HG03442 (cell line): ENCODE data around the gene THSD7A.
"Not testable (repeated sequence)": the region's sequence is repeated elsewhere in the genome, so short reads cannot be mapped to it uniquely, and the experiment has no call there.

Source experiments
- ATAC-seq: cut with Tn5 transposase; IDR thresholded peaks from one replicate; pipeline ENCODE4 v1.9.1; 2021; ENCODE audit warnings: mild to moderate bottlenecking, moderate library complexity; ENCODE audit not compliant: unreplicated experiment

The THSD7A gene

DNA sequence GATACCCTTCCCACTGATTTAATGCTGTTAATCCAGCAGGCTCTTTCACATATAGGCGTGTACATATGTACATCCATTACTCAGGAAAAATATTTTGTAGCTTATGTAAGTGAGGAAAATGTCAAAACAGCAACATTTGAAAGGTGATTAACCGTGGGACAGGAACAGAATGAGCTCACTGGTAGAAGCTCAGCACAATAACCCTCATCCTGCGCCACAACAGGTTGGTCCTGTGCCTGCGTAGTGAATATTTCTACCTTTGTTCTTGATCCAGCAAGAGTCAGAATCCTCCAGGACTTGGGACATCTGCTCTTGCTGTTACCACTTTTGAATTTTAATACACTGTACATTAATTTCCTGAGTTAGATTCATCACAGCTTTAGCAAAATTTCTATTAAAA is 359.4 kb downstream of the THSD7A start:
- ATAC-seq, result no peak

DNA sequence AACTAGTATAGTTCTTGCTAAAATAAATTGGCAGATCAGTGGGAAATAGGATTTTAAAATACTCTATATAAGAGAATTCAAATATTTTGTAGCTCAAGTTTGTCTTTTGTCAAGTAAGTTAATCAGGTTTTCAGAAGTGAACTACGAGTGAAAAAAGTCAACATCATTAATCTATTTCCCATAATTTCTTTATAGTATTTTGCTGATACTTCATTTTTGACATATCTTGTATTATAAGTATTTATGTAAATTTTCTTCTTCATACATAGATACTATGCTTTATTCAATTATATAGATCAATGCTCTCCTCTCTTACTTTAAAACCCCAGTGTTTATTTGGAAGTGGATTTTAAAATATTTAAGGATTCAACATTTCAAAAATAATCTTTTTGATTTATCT is 360.7 kb downstream of the THSD7A start:
- no peak for ATAC-seq

DNA sequence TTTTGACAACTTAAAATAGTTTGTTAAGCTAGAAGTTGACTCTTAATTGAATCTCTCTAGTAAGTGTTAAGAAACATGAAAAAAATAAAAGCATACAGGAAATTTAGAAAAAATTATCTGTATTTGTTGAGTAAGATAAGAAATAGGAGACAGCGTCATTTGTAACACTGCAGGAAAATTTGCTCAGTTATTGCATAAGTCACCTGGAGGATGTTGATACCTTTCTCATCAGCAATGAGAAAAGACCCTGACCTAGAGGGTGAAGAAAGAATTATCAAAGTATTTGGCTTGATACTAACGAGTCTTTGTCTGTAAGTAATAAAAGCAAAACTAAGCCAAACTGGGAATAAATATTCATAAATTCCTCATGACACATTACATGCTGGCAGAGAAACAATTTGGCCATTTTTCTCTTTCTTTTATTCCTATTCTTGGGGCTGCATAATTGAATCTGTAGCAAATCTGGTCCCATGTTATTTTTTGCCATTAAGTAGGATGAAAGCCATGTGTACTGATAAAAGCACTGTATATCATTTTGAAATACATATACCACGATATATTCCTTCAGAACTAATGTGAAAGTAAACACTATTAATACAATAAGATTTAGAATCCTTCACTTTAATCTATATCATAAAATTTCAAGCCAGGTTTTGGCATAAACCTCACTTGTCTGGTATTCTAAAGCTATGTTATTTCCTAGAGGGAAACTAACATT is 362.8 kb downstream of the THSD7A start:
- no peak for ATAC-seq

DNA sequence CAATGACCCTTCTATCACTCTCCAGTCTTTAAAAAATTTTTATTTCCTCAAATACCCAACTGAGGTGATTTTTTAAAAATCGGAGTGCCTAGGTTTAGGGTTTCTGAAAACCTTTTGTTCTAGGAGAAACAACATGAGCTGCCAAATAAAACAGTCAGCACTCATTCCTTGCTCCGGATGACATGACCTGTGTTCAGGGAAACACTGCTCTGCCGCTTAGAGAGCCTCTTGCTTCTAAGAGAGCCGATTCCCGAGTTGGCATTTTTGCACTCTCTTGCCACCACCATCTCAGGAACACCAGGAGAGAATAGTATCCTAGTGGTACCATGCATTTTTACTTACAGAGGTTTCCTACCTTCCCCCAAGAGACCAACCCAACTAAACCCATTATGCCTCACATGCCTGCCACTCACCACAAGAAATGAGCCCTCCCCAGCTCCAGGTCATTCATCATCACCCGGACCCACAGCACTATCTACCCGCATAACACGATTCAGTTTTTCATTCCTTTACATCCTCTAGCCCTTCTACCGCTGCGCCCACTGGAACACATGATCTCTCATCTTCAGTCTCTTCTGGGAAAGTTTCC is 365.4 kb downstream of the THSD7A start:
- ATAC-seq, result no peak

DNA sequence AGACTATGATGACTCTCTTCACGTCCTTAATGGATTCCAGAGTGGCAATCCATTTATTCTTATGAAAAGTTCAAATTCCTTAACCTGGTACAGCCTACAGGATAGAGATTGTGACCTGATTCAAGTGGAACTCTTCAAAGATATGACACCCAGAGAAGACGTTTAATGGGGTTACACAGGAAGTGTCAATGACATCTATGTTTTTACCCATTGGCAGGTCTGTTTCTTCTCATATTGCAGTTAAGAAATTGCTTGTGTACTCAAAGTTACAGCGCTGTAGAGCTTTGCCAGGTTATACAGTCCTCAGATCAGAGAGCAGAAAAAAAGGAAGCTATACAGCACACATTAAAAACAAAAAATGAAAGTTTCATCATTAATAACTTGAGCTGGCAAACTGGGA is 367.4 kb downstream of the THSD7A start:
- no peak for ATAC-seq

DNA sequence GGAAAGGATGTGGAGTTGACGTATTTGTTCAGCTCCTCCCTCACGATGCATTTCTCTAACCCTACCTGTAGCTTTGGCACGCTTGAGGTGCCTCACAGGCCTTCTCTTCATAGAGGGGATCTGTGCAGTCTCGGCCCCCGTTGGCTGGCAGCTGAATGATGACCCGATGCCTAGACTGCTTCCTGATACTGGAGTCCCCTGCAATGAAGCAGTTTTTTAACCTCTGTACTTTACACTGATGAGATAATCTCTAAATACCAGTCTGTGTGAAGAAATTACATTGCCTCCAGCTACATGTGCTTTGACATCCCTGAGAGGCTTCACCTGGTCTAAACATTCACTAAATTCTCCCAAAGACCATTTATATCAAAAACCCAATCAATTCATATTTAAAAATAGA is 370.1 kb downstream of the THSD7A start:
- no peak for ATAC-seq

DNA sequence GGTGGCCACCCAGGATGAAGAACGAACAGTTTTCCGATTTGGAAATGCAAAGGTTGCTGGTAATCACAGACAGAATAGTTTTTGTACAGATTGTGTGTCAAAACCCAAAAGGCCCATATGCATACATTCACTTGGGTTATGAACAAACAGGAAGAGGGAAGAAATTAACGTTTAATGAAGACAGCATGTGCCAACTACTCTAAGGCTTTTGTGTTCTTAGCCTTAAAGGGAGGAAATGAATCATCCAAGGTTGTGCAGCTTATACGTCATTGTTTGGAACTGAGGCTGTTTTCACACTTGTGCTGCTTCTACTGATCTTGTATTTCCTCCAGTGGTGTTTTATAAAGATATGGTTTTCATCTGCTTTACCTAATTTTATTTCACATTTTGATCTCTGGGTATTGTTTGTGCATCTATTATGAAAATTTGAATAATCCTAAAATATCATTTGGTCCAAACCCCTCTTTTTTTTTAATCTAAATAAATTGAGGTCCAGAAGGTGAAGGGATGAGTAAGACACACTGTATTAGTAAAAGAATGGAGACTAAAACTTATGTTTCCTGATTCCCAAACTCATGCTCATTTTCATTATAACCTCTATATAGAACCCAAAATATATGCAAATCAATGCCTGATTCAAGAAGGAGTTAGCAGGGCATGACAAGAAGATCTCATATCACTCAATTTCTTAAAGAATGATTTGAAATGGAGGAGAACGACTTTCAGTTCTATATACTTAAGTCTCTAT is 373.1 kb downstream of the THSD7A start:
- no peak for ATAC-seq

DNA sequence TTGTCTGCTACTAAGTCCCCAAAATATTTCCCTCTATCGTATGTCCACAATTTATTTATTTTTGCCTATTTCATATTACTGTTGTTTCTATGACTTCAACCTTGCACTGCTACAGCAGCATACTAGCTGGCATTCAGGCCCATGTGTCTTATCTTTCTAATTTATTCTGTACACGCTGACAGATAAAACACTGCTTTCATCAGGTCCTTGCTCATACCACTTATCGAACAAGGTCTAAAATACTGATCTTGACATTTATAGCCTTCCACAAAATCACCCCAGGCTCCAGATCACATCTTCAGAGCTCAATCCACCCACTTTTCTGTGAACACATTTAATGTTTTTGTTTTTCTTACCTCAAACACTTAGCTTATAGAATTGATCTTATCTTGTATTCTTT is 374.6 kb downstream of the THSD7A start:
- ATAC-seq, result no peak

DNA sequence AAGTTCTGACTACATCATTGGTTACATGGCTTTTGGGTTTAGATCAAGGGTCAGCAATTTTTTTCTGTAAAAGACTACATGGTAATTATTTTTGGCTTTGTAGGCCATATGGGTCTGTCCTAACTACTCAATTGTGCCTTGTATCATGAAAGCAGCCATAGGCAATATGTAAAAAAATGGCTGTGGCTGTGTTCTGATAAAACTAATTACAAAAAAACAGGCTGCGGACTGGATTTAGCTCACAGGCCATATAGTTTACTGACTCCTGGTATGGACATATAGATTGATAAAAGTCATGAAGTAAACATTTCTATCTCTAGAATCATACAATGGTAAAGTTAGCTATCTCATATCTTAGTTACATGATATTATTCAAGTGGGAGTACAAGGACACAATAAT is 375.4 kb downstream of the THSD7A start:
- ATAC-seq, result no peak

DNA sequence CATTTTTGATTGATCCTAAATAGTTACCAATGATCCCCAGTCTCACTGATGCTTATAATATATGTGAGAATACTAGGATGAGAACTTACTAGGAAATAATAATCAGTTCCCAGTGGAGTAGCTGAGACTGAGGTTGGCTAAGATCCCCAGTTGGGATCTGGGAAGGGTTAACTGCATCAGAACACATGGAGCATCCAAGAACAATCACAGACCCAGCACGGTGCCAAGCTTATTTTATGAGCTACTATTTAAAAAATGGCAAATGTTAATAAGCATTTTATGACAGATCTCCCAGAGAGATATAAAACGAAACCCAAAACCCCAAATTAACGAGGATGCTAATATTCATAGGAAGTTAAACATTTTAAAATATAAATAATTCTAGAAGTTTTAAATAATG is 379.5 kb downstream of the THSD7A start:
- ATAC-seq, result no peak

DNA sequence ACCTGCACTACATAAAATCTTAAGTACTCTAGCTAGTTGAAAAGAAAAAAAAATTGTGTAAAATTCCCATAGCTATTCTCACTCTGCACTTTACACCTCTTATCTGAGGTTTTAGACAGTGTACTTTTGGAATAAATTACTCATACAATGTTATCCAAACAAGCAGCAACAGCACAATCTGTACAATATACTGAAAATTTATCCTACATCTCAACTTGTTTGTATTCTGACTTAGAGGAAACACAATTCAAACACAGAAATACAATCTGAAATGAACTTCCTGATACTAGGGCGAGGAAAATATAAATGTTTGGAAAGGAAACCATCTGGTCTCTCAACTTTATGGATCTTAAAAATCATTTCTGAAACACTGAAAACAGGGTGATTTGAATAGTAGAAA is 381.7 kb downstream of the THSD7A start:
- no peak for ATAC-seq

DNA sequence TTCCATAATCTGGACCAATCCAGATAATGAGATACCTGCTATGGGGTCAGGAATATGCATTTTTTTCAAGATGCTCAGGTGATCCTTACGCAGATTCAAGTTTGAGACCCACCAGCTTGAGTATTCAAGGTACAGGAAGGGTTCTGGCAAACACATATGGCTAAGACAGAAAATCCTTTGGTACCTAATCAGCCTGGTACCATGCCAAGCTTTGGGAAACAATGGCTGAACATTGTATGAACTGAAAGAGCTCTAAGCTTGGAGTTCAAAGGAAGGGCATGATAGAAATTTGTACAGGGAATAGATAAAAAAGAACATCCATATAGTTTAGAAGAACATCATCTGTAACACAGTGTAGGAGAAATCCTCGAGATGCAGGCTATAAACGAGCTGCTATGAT is 382.7 kb downstream of the THSD7A start:
- no peak for ATAC-seq

DNA sequence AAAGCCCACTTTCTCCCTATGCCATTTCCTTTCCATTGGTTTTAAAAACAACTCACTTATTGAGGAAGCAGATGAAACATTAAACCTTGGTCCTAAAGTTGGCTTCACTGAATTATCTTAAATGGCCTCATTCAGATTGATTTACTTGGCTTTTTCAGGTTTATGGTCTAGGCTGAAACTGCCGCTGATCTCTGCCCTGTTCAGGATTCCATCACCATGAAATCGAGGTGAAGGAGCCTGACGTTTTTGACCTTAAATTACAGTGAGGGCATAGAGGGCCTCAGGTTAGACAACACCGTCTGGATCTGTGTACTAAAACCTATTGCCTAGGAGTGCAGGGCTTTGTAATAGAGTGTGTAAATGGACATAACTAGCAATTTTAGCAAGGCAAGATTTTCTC is 383.7 kb downstream of the THSD7A start:
- ATAC-seq, result no peak

DNA sequence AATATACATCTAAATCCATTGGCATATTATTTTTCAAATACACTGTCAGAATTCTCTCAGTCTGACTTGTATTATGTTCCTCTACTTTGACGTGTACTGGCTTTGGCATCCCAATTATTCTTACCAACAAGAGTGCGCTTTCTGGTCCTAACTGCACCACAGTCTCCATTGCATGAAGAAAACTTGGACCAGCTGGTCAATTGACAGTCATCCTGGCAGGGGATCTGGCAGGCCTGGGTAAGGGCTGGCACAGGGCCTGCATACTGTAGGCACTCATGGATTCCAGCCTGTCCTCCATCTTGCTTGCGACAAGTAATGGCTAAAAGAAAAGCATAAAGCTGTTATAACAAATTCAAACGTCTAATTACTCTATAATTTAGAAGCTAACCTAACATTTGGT is 384.9 kb downstream of the THSD7A start:
- no peak for ATAC-seq

DNA sequence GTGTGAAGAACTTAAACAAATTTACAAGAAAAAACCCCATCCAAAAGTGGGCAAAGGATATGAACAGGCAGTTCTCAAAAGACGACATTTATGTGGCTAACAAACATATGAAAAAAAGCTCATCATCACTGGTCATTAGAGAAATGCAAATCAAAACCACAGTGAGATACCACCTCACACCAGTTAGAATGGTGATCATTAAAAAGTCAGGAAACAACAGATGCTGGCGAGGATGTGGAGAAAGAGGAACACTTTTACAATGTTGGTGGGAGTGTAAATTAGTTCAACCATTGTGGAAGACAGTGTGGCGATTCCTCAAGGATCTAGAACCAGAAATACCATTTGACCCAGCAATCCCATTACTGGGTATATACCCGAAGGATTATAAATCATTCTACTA is 388.1 kb downstream of the THSD7A start:
- ATAC-seq, result not testable (repeated sequence)

DNA sequence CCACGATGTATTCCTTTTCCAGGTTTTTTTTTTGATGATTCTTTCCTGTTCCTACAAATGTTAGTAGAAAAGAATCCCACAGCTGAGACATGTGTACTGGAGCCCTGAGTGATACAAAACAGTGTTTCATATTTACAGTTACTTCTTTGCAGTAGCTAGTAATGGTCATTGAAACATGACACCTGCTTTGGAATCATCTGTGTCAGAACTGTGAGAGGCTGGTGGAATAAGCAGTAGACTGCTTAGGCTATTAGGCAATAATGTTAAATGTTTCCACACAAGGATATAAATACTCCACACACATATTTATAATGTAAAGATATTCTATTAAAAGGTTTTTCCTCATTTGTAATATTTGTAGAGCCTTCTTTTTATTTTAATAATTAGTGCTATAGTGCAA is 394.0 kb downstream of the THSD7A start:
- no peak for ATAC-seq

DNA sequence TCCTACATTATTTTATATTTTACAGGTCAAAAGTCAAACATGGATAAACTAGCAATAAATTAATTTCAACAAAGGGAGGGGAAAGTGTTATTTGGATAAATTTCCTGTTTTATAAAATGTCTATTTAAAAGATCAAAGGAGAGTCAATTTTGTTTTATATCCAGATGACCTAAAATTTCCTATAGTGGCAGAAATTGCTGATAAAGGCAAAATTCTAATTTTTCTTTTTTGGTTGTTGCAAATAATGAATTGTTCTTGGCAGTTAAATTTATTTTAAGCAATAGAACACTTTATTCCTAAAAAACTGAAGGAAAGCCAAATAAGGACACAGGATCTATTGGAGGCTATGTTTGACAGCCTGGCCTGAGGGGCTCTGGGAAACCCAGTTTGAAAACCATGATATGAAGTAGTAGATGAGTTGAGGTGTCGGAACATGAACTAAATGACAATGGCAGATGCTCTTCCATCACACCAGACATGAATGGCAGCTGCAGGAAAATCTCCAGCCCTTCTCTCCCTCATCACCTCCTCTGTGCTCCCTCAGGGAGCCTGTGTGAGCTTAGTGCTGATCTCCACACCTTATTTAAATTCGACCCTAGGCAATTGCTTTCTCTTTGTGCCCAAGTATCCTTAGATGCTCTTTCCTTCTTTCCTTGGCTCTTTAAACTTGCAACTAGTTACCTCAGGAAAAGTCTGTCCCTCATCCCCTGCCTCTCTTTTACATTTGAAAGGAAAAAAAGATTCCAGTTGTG is 395.0 kb downstream of the THSD7A start:
- ATAC-seq, result no peak

DNA sequence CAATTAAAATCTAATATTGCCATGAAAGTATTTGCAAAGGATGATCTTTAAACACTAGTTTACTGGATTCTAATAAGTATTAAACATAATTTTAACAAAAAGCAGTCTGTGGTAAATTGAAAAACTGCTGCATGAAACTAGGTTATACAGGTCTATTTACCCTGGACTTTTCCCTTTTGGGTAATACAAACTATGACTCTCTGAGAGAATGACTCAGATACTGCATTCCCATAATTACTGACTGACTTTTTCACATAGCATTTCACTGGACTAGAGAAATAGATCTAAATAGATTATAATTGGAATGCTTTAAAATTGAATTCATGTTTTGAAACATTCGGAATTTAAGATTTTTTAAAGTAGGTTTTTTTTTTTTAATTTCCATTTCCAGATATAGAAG is 395.7 kb downstream of the THSD7A start:
- no peak for ATAC-seq

DNA sequence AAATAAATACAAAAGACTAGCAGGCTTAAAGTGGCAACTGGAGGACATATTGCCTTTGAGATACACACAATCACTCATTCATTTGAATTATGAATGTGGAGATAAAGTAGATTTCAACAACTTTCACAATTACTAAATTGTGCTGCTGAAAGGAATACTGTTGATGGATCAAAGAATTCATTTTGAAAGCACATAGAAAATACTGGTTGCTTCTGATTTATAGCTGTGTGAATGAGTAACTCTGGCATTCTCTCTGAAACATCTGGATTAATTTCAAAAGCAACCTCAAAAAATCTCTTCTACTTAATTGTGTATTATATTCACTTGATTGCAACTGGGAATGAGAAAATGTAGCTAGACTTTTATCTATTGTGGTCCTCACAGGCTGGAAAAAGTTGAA is 397.6 kb downstream of the THSD7A start:
- no peak for ATAC-seq

DNA sequence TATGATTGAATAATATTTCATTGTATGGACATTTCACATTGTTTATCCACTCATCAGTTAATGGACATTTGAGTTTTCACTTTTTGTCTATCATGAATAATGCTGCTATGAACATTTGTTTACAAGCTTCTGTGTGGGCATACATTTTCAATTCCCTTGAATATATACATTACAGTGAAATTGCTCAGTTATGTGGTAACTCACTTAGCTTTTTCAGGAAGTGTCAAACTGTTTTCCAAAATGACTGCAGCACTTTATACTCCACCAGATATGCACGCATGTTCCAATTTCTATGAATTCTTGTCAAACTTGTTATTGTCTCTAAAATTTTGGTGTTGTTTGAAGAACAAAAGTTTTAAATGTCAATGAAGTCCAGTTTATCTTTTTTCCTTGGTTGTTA is 401.2 kb downstream of the THSD7A start:
- ATAC-seq, result no peak

DNA sequence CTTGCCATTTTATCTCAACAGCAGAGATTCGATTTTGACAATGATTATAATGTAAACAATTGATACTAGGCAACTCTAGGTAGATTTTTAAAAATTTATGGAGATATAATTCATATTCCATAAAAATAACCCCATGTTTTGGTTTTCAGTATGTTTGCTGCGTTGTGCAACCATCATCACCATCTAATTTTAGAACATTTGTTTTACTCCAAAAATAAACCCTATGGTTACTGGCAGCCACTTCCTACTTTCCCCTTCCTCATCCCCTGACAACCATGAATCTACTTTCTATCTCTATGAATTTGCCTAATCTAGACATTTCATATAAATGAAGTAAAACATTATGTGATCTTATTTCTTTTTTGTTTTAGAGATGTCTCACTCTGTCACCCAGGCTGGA is 401.9 kb downstream of the THSD7A start:
- ATAC-seq, result no peak
